GM21576 (cell line): ENCODE results near the gene ITGA4.

ENCODE experiments used
- ATAC-seq: cut with Tn5 transposase; IDR thresholded peaks from one replicate; pipeline ENCODE4 v1.9.1; 2021; ENCODE audit warnings: mild to moderate bottlenecking, moderate library complexity; ENCODE audit not compliant: unreplicated experiment

The ITGA4 gene

GRCh38 chr2:181499231-181499630 is 42.0 kb downstream of the ITGA4 start:
- ATAC-seq, result no peak

- no peak for ATAC-seq
These were observed 43.0 kb downstream of the ITGA4 start for GRCh38 chr2:181500201-181500600.

DNA sequence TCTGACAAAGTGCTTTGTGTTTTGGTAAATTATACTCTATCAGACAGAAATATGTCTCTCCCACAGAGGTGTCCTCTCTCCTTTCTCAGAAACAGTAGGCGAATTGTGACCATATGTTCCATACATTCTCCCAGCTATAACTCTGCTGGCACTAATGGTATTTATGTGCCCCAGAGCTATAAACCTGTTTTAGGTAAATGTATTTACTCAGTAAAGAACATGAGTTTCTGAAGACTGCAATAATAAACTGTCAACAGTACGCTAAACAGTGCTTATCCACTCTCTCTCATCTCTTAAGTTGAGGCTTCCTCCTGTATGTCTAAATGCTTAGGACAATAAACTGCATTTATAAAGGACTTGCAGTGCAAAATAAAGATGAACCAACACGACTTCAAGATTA is 58.5 kb downstream of the ITGA4 start:
- no peak for ATAC-seq

GRCh38 chr2:181516992-181517391 is 59.8 kb downstream of the ITGA4 start:
- ATAC-seq, result no peak

GRCh38 chr2:181517685-181518301 is 60.6 kb downstream of the ITGA4 start:
- ATAC-seq, result no peak

GRCh38 chr2:181520253-181520652 is 63.1 kb downstream of the ITGA4 start:
- ATAC-seq, result no peak

GRCh38 chr2:181523756-181524155 is 66.6 kb downstream of the ITGA4 start:
- no peak for ATAC-seq

- no peak for ATAC-seq
These were observed 68.8 kb downstream of the ITGA4 start for GRCh38 chr2:181526014-181526413.

DNA sequence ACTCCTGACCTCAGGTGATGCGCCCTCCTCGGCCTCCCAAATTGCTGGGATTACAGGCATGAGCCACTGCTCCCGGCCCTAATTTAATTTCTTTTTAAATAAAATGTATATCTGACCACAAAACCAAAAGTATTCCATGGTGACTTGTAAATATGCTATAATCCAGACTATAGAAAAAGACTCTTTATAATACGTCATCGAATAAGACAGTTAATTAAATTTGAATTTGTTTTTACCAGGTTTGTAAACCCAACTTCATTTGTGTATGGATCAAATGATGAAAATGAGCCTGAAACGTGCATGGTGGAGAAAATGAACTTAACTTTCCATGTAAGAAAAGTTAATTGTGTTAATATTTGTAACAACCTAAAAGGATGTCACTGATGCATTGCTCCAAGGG is 69.9 kb downstream of the ITGA4 start:
- ATAC-seq, result no peak

DNA sequence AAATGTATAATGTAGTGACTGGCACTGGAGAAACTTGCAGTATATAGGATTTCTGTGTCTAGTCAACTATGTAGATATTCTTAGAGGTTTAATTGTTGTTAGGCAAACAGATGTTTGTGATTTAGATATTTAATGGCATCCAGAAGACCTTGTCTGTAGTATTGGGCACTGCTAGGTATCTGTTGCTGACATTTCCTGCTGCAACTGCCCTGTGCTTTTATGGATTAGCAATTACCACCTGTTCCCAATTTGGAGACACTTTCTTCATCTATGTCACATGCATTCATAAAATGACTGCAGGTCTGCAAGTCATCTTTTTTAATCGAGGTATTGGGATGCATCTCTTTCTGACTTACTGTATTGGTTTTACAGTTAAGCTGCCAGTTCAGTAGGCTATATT is 71.3 kb downstream of the ITGA4 start:
- no peak for ATAC-seq

GRCh38 chr2:181536730-181537129 is 79.5 kb downstream of the ITGA4 start:
- no peak for ATAC-seq

DNA sequence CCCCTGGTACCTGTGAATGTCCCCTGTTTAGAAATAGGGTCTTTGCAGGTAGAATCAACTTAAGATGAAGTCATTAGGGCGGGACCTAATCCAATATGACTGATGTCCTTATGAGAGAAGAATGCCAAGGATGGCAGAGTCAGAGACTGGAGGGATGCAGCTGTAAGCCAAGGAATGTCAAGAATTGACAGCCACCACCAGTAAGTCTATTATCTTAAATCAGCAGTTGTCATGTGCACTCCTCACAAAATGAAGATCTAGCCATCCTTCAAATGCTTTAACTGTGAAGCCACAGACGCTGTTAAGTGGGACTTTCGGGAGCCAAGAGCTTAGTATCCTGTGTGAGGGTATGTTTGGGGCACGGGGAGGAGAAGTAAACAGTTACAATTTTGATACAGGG is 83.2 kb downstream of the ITGA4 start:
- ATAC-seq, result no peak

- no peak for ATAC-seq
These were observed 85.0 kb downstream of the ITGA4 start for GRCh38 chr2:181542170-181542569.

DNA sequence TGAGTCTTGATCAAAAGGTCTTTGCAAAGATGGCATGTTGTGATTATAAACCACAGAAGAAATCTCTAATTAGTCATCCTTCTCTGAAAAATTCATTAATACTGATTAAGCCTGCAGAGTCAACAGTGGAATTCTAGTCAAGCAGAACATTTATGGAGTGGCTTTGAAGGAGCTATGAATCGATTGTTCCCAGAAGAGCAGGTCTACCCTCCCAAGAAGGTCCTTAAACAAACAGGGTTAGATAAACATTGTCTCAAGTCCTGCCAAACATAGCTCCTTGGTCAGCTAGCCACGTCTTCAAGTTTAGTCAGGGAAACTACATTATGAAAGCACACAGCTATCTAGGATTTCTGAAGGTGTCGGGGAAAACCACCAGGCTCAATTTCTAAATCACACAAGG is 88.9 kb downstream of the ITGA4 start:
- ATAC-seq, result no peak

DNA sequence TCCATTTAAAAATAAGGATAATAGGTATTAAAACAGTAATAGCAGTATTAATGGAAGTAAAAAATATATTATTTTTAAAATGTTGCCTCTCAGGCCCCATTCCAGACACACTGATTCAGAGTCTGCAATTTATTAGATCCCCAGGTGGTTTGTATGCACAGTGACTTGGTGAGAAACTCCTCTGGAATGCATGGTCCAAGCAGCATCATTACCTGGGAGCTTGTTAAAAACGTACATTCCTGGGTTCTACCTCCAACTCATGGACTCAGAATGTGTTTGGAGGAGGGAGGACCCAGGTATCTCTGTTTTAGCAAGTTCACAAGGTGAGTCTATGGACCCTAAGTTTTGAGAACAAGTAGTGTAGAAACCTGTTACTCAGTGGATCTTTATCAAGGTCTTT is 95.6 kb downstream of the ITGA4 start:
- ATAC-seq, result no peak

- ATAC-seq, result no peak
These were observed 96.1 kb downstream of the ITGA4 start for GRCh38 chr2:181553244-181553643.

DNA sequence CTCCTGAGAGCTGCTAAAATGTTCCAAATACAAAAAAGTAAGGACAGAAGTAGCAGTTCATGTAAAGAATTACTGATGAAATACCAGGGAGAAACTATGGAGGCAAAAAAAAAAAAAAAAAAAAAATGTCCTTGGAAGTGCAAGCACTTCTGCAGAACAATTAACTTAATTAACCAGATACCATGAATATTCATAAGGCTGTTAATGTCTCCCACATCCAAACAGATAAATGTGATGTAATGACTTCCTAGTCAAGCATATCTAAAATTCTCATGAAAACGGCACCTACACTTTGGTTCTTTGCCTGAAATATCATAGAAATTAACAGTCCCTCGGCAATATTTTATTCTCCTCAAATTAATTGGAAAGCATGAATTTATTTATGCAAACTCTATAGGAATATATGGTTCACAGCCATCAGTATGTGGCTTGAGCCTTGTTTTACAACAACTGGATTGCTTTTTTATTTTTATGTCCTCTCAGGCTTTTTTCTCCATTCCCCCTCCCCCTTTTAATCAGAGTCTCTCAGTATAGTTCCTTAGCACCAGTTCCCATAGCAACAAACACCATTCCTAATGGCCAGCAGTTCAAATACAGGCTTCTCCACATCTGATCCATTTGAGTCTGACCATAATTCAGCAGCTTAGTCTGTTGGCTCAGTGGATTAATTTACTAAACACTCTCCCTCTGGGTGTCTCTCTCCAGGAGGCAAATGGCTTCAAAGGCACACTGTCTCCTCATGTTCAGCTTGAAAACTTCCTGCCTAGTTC is 97.1 kb downstream of the ITGA4 start:
- ATAC-seq, result no peak

GRCh38 chr2:181558371-181558770 is 101.2 kb downstream of the ITGA4 start:
- ATAC-seq, result no peak

DNA sequence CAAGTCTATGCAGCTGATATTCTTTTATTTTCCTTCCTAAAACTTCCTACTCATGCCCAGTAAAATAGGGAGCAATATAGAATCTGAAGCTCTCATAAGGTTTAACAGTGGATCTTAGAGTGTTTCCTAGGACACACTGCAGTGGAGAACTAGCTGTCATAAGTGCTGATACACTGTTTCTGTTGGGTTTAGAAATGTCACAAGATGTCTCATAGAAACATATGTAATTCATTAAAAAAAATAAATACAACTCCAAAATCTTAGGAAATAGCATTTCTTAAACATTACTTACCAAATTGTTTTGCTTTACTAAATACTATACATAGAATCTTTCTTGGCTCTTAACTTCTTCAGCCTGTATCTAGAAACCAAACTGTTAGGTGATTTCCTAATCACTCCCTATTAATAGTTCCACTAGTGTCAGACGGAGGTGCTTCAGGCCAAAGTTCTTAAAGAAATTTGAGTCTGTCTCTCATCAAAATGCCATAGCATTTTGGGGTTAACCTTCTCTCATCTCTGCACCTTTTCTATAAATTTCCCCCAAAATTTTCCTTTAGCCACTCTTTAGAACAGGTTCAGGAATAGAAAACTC is 106.0 kb downstream of the ITGA4 start:
- no peak for ATAC-seq

- no peak for ATAC-seq
These were observed 109.3 kb downstream of the ITGA4 start for GRCh38 chr2:181566334-181567032.

DNA sequence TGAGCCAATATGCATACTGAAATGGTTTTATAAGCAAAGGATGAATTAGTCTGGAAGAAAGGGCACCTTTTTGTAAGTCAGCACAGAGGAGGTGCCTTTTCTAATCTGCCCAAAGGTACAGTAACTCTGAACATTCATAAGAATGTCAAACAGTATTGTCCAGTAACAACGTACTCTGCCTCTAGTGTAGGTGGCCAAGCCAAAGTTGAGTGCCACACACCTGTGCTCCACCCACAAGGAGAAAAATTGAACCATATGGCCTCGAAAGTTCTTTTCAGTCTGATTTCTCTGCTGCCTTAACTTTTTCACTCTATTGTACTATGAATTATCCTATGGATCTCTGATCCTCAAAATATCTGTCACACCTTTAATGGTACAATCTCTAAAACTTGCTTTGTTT is 112.9 kb downstream of the ITGA4 start:
- no peak for ATAC-seq
